Measurements from ENCODE around the gene SLC25A21. TPM values are rescaled to one million over a fixed set of nuclear protein-coding genes. Genes with fewer than 3 reads are reported as not detected.
"Not testable (repeated sequence)": the region's sequence is repeated elsewhere in the genome, so short reads cannot be mapped to it uniquely, and the experiment has no call there.

Gene SLC25A21
- total and polyA plus RNA-seq, 4 experiments from 2014 or later: not detected

DNA sequence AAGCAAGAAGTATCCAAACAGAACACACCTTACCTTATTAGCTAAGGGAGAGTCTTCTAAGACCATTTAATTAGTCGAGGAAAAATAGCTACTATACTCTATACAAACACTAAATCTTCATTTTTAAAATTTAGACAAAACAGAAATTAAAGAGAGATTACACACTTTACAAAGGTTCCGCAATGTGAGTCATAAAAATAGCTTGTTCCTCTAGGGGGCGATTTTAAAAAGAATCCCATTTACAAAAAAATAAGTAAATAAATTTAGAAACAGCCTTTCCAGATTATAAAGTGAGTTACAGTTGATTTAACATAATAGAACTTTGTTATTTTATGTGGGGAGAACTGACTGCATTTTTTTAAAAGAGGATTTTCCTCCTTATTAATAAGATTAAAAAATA lies 309.1 kb downstream of the SLC25A21 start:
- no peak overlapping the region for H3K4me3 ChIP-seq (ENCODE audit: low read length in 2 of 2)
- ChIA-PET POLR2A (ENCODE audit: partially characterized antibody) (no interaction called here), CTCF (ENCODE audit: partially characterized antibody) (no interaction called here)
- no peak overlapping the region for H3K27ac Mint-ChIP-seq
- no peak for DNase-seq
- H3K27me3 ChIP-seq (ENCODE audit: insufficient read depth, low read length): no peaks in the 10 kb centered on the region
- H3K27ac ChIP-seq (ENCODE audit: low read depth, low read length): no peak overlapping the region
- H3K9me3 ChIP-seq (ENCODE audit: control insufficient read depth in 1 of 2, low read length in 2 of 2): no peaks in the 10 kb centered on the region
- H3K4me3 Mint-ChIP-seq: no peak overlapping the region
- H3K9me3 Mint-ChIP-seq: peaks cover 0 to 13% (median 6%) of the 10 kb centered on the region in 8 donors
- no peaks in the 10 kb centered on the region for H3K36me3 Mint-ChIP-seq
- H3K4me1 ChIP-seq (ENCODE audit: insufficient read depth, low read length): no peaks in the 10 kb centered on the region
- H3K36me3 ChIP-seq (ENCODE audit: insufficient read depth, low read length): no peaks in the 10 kb centered on the region
- H3K4me1 Mint-ChIP-seq: no peaks in the 10 kb centered on the region
- intact Hi-C loops (cut with micrococcal nuclease): no loop called here
- H3K27me3 Mint-ChIP-seq: no peaks in the 10 kb centered on the region

DNA sequence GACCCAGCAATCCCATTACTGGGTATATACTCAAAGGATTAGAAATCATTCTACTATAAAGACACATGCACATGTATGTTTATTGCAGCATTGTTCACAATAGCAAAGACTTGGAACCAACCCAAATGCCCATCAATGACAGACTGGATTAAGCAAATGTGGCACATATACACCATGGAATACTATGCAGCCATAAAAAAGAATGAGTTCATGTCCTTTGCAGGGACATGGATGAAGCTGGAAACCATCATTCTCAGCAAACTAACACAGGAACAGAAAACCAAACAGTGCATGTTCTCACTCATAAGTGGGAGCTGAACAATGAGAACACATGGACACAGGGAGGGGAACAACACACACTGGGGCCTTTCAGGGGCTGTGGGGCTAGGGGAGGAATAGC lies 310.2 kb downstream of the SLC25A21 start:
- DNase-seq; H3K36me3 ChIP-seq (ENCODE audit: insufficient read depth, low read length); H3K4me3 ChIP-seq (ENCODE audit: low read length in 2 of 2); H3K27ac ChIP-seq (ENCODE audit: low read depth, low read length); H3K4me3 Mint-ChIP-seq; POLR2A ChIA-PET (ENCODE audit: partially characterized antibody); CTCF ChIA-PET (ENCODE audit: partially characterized antibody); H3K27me3 ChIP-seq (ENCODE audit: insufficient read depth, low read length); intact Hi-C loops (cut with micrococcal nuclease); H3K27me3 Mint-ChIP-seq; H3K9me3 ChIP-seq (ENCODE audit: control insufficient read depth in 1 of 2, low read length in 2 of 2); H3K4me1 Mint-ChIP-seq; H3K4me1 ChIP-seq (ENCODE audit: insufficient read depth, low read length); H3K27ac Mint-ChIP-seq; H3K36me3 Mint-ChIP-seq: not testable (repeated sequence)
- H3K9me3 Mint-ChIP-seq: peaks cover 0 to 13% (median 6%) of the 10 kb centered on the region in 8 donors

DNA sequence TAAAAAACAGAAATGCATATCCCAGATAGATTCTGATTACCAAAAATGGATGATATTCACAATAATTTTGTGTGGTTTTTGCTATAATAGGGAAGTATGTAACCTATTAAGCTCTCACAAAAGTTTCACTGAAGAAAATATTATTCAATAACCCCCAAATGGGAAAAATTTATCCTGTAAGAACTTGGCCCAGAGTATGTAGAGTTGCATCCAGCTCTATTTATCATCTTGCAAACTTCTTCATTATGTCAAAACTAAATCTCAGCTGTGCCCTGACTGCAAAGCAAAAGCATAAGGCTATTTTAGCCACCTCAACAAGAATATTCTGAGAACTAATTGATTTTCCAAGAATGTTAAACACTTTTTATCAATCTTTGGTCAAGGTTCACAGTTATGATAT lies 311.6 kb downstream of the SLC25A21 start:
- no peaks in the 10 kb centered on the region for H3K4me1 ChIP-seq (ENCODE audit: insufficient read depth, low read length)
- Mint-ChIP-seq H3K9me3 (peaks cover 0 to 13% (median 4%) of the 10 kb centered on the region in 8 donors), H3K4me3 (no peak overlapping the region), H3K27me3 (no peaks in the 10 kb centered on the region), H3K27ac (no peak overlapping the region), H3K36me3 (no peaks in the 10 kb centered on the region), H3K4me1 (no peaks in the 10 kb centered on the region)
- no peaks in the 10 kb centered on the region for H3K27me3 ChIP-seq (ENCODE audit: insufficient read depth, low read length)
- H3K4me3 ChIP-seq (ENCODE audit: low read length in 2 of 2): no peak overlapping the region
- no peak for DNase-seq
- intact Hi-C loops (cut with micrococcal nuclease): no loop called here
- ChIA-PET POLR2A (ENCODE audit: partially characterized antibody) (no interaction called here), CTCF (ENCODE audit: partially characterized antibody) (no interaction called here)
- H3K9me3 ChIP-seq (ENCODE audit: control insufficient read depth in 1 of 2, low read length in 2 of 2): no peaks in the 10 kb centered on the region
- H3K36me3 ChIP-seq (ENCODE audit: insufficient read depth, low read length): no peaks in the 10 kb centered on the region
- no peak overlapping the region for H3K27ac ChIP-seq (ENCODE audit: low read depth, low read length)

DNA sequence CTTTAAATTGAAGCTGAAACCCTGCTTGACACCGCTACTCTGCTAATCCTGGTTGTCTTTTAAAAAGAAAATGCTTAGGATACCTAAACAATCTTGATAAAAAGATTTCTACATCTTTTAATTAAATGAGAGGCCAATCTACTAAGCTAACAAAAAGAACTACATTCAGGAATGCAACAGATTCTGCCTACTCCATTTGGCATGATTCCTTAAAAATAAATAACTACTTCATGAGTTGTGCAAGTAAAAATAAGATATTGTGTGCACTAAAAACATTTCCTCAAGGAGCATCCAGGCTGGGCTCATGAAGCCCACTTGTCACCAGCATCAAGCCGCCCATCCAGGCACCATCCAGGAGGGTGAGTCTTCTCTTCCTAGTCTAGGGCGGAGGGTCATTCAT lies 313.3 kb downstream of the SLC25A21 start:
- POLR2A ChIA-PET (ENCODE audit: partially characterized antibody): no interaction called here
- H3K4me1 Mint-ChIP-seq: no peaks in the 10 kb centered on the region
- no peak overlapping the region for H3K4me3 Mint-ChIP-seq

DNA sequence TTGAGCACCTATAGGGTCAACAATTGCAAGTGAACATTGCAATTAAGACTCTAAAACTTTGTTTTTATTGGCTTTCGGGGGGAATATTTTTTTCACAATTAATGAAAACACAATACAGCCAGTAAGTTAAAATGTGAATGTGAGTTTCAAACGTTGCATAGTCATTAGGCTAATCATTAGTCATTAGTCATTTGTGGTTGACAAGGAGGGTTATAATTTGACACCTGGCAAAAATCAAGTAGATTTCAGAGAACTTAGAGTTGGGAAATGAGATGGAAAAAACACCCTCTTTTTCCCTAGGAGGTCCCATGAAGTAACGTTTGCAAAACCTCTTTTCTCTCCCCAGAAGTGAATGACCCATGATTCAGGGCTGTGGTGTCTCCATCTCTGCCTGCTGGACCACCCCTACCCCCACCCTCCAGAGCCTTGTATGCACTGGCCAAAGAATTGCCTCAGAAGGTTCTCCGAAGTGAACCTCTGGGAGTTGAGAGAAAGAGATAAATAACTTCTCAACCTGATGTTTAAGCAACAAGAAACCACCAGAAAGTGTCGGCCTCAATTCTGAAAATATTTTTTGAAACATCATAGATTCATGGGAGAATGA lies 314.5 kb downstream of the SLC25A21 start:
- Mint-ChIP-seq H3K4me3 (no peak overlapping the region), H3K27ac (no peak overlapping the region), H3K4me1 (no peaks in the 10 kb centered on the region), H3K36me3 (no peaks in the 10 kb centered on the region), H3K27me3 (no peaks in the 10 kb centered on the region), H3K9me3 (peaks cover 0 to 12% (median 4%) of the 10 kb centered on the region in 8 donors)
- Histone ChIP-seq H3K27me3 (ENCODE audit: insufficient read depth, low read length) (no peaks in the 10 kb centered on the region), H3K9me3 (ENCODE audit: control insufficient read depth in 1 of 2, low read length in 2 of 2) (no peaks in the 10 kb centered on the region), H3K36me3 (ENCODE audit: insufficient read depth, low read length) (no peaks in the 10 kb centered on the region), H3K4me1 (ENCODE audit: insufficient read depth, low read length) (no peaks in the 10 kb centered on the region), H3K27ac (ENCODE audit: low read depth, low read length) (no peak overlapping the region), H3K4me3 (ENCODE audit: low read length in 2 of 2) (no peak overlapping the region)
- no peak for DNase-seq
- intact Hi-C loops (cut with micrococcal nuclease): no loop called here
- ChIA-PET CTCF (ENCODE audit: partially characterized antibody) (no interaction called here), POLR2A (ENCODE audit: partially characterized antibody) (no interaction called here)

More for the DNA sequence above, 313.3 kb downstream of the SLC25A21 start:
- H3K27me3 ChIP-seq (ENCODE audit: insufficient read depth, low read length): no peaks in the 10 kb centered on the region
- CTCF ChIA-PET (ENCODE audit: partially characterized antibody): no interaction called here
- no peak overlapping the region for H3K27ac ChIP-seq (ENCODE audit: low read depth, low read length)
- Mint-ChIP-seq H3K27ac (no peak overlapping the region), H3K27me3 (no peaks in the 10 kb centered on the region), H3K9me3 (peaks cover 0 to 13% (median 4%) of the 10 kb centered on the region in 8 donors), H3K36me3 (no peaks in the 10 kb centered on the region)
- DNase-seq: no peak
- no peaks in the 10 kb centered on the region for H3K9me3 ChIP-seq (ENCODE audit: control insufficient read depth in 1 of 2, low read length in 2 of 2)
- intact Hi-C loops (cut with micrococcal nuclease): no loop called here
- no peaks in the 10 kb centered on the region for H3K36me3 ChIP-seq (ENCODE audit: insufficient read depth, low read length)
- no peaks in the 10 kb centered on the region for H3K4me1 ChIP-seq (ENCODE audit: insufficient read depth, low read length)
- no peak overlapping the region for H3K4me3 ChIP-seq (ENCODE audit: low read length in 2 of 2)

DNA sequence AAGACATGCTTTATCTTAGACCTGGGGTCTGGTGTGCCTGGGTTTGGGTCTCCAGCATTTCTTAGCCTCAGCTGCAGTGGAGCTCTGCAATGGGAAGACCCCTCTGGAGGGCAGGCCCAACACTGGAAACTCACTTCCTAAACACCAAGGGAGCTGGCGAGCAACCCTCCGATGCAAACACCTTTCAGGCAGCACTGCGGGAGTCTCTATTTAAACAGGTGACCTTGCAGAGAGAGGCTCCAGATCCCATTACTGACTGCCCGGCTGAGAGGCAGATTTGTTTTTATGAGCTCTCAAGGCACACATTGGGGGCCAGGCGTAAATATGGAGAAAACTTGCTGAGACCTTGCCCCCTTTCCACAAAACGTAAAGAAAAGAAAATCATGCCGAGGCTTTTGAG lies 315.3 kb downstream of the SLC25A21 start:
- ChIA-PET CTCF (ENCODE audit: partially characterized antibody) (no interaction called here), POLR2A (ENCODE audit: partially characterized antibody) (no interaction called here)
- Histone ChIP-seq H3K9me3 (ENCODE audit: control insufficient read depth in 1 of 2, low read length in 2 of 2) (no peaks in the 10 kb centered on the region), H3K36me3 (ENCODE audit: insufficient read depth, low read length) (no peaks in the 10 kb centered on the region), H3K4me3 (ENCODE audit: low read length in 2 of 2) (no peak overlapping the region), H3K27me3 (ENCODE audit: insufficient read depth, low read length) (no peaks in the 10 kb centered on the region), H3K4me1 (ENCODE audit: insufficient read depth, low read length) (no peaks in the 10 kb centered on the region), H3K27ac (ENCODE audit: low read depth, low read length) (no peak overlapping the region)
- Mint-ChIP-seq H3K4me3 (no peak overlapping the region), H3K9me3 (peaks cover 0 to 11% (median 4%) of the 10 kb centered on the region in 8 donors), H3K27me3 (no peaks in the 10 kb centered on the region), H3K4me1 (no peaks in the 10 kb centered on the region), H3K36me3 (no peaks in the 10 kb centered on the region), H3K27ac (no peak overlapping the region)
- DNase-seq: no peak
- intact Hi-C loops (cut with micrococcal nuclease): no loop called here

DNA sequence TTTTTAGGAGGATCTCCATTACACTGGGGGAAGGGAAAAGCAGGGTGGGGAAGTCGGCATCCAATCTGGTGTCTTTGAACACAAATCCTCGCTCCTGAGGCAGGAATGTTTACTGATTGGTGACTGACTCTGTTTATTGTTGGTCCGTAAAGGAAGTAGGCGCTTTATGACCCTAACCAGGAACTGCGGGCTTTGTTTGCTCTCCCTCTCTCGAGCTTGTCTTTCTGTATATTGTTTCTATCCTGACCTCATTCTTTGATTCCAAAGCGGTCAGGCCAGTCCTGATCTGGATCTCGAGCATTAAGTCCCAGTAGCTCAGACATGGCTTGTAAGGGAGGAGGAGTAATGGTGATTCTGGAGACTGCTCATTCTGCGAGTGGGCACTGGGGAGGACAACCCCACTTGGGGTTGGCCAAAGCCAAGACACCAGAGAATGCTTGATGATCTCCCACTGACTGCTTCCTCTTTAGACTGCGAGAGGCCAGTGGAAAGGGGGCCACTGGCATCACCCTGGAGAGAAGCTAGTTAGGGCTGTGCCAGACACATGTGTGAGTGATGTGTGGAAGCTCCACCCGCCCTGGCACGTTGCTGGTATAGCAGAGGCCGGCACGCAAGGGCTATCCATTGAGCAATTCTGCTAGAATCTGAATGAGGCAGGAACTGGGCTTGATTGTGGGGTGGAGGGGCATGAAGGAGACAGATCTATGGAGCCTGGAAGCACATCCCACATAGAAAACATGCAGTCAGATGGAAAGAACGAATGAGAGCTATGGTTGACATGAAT lies 316.1 kb downstream of the SLC25A21 start:
- Histone ChIP-seq H3K4me1 (ENCODE audit: insufficient read depth, low read length) (no peaks in the 10 kb centered on the region), H3K4me3 (ENCODE audit: low read length in 2 of 2) (no peak overlapping the region), H3K27ac (ENCODE audit: low read depth, low read length) (no peak overlapping the region), H3K9me3 (ENCODE audit: control insufficient read depth in 1 of 2, low read length in 2 of 2) (no peaks in the 10 kb centered on the region), H3K27me3 (ENCODE audit: insufficient read depth, low read length) (no peaks in the 10 kb centered on the region), H3K36me3 (ENCODE audit: insufficient read depth, low read length) (no peaks in the 10 kb centered on the region)
- peaks cover 0 to 9% (median 1%) of the 10 kb centered on the region in 8 donors for H3K9me3 Mint-ChIP-seq
- H3K36me3 Mint-ChIP-seq: no peaks in the 10 kb centered on the region
- intact Hi-C loops (cut with micrococcal nuclease): no loop called here
- no peak overlapping the region for H3K27ac Mint-ChIP-seq
- no peaks in the 10 kb centered on the region for H3K4me1 Mint-ChIP-seq
- no peaks in the 10 kb centered on the region for H3K27me3 Mint-ChIP-seq
- DNase-seq: no peak
- CTCF ChIA-PET (ENCODE audit: partially characterized antibody): no interaction called here
- no peak overlapping the region for H3K4me3 Mint-ChIP-seq
- POLR2A ChIA-PET (ENCODE audit: partially characterized antibody): no interaction called here
